Breast epithelium (tissue), 4 donors: ENCODE results near the gene SCML1. TPM values are rescaled to one million over a fixed set of nuclear protein-coding genes. Genes with fewer than 3 reads are reported as not detected.

Experiments
- DNase-seq, 2 donors: peaks; one replicate each; pipeline ENCODE4 v3.0.0-alpha.2; 2019; ENCODE audit warnings: low spot score in 2 of 2
- H3K27ac ChIP-seq, 2 donors: fragments of 200-600 bp; sonication (generic) in 1 of 2; one replicate each; pipeline ENCODE4 v1.5.1; 2016 to 2019; ENCODE audit warnings: mild to moderate bottlenecking in 1 of 2
- H3K27me3 ChIP-seq, 2 donors: fragments of 200-600 bp; sonication (generic) in 1 of 2; one replicate each; pipeline versions ENCODE4 v1.5.1 to v1.6.0; 2017 to 2019; ENCODE audit warnings: control low read depth in 1 of 2, mild to moderate bottlenecking in 1 of 2
- H3K36me3 ChIP-seq: fragments of 200-600 bp; one replicate; pipeline ENCODE4 v1.5.1; 2019
- H3K4me1 ChIP-seq, 2 donors: fragments of 200-600 bp; sonication (generic); one replicate each; pipeline ENCODE4 v1.5.1; 2016 to 2019; ENCODE audit warnings: control low read depth in 1 of 2
- H3K4me3 ChIP-seq, 3 donors: fragments of 200-600 bp; sonication (generic); 1 replicate in 2 of 3; 2 replicates in 1 of 3; pipeline ENCODE4 v1.5.1; 2016 to 2019; ENCODE audit warnings: mild to moderate bottlenecking in 3 of 3, moderate library complexity in 2 of 3
- H3K9me3 ChIP-seq, 2 donors: fragments of 200-600 bp; sonication (generic) in 1 of 2; one replicate each; pipeline ENCODE4 v1.5.1; 2016 to 2019; ENCODE audit warnings: control low read depth in 1 of 2
- POLR2A ChIP-seq: fragments of 450-650 bp; IDR thresholded peaks from one replicate; pipeline ENCODE4 v1.6.1; 2016; ENCODE audit warnings: antibody characterized with exemption, mild to moderate bottlenecking, moderate library complexity
- POLR2AphosphoS5 ChIP-seq, 3 donors: sonication (generic); formaldehyde crosslinking; IDR thresholded peaks; one replicate each; pipeline ENCODE4 v1.6.1; 2017; ENCODE audit warnings: antibody characterized with exemption in 3 of 3
- intact Hi-C: fragments of 100-400 bp; cut with DNase I; formaldehyde crosslinking; loops from one replicate; pipeline ENCODE4 v1.15.1; 2023; ENCODE audit warnings: low total_unique reads
- total RNA-seq, 3 donors: library from RNA; depleted of rRNA; stranded (reverse); fragments of >200 nt; gene quantifications; one replicate each; pipeline ENCODE4 v1.1.0, GENCODE V29; 2016
- TF ChIP-seq, protein P1 (sequence below), 3 donors: fragments of 450-650 bp; IDR thresholded peaks; one replicate each; pipeline ENCODE4 v1.5.1; 2016 to 2017; ENCODE audit warnings: antibody characterized with exemption in 3 of 3, mild to moderate bottlenecking in 3 of 3, moderate library complexity in 3 of 3

Gene SCML1
- total RNA-seq, 3 donors from 2014 or later = 14.4 to 20.0 (median 16.0) TPM

DNA sequence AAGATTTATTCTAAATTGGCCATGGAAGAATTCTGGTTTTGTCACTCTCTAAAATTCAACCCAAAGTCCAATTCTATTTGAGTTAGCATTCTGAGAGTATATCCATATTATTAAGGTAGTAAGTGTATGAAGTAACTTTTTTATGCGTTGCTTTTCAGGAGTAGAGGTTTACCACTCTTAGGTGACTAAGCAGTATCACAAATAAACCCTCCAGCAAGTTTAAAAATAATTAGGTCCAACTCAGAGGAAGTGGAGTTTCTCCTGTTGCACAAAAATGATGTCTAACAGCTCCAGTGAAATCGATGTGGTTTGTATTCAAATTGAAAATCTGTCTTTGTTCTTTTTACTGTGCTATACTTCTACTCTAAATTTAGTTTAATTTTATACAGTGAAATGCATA is 6.6 kb downstream of the SCML1 start:
- intact Hi-C loops = no loop called here
- H3K36me3 ChIP-seq = no peaks in the 10 kb centered on the region
- H3K4me1 ChIP-seq = no peaks in the 10 kb centered on the region
- H3K4me3 ChIP-seq = no peak overlapping the region
- H3K27ac ChIP-seq = no peak overlapping the region
- H3K9me3 ChIP-seq = no peaks in the 10 kb centered on the region
- H3K27me3 ChIP-seq = peaks cover 0 to 29% of the 10 kb centered on the region in 2 donors
- no peak for DNase-seq
- TF ChIP-seq POLR2A (no peak), POLR2AphosphoS5 (IDR thresholded peaks at IDR 0.05) (no peak)
- TF ChIP-seq, protein P1, sequence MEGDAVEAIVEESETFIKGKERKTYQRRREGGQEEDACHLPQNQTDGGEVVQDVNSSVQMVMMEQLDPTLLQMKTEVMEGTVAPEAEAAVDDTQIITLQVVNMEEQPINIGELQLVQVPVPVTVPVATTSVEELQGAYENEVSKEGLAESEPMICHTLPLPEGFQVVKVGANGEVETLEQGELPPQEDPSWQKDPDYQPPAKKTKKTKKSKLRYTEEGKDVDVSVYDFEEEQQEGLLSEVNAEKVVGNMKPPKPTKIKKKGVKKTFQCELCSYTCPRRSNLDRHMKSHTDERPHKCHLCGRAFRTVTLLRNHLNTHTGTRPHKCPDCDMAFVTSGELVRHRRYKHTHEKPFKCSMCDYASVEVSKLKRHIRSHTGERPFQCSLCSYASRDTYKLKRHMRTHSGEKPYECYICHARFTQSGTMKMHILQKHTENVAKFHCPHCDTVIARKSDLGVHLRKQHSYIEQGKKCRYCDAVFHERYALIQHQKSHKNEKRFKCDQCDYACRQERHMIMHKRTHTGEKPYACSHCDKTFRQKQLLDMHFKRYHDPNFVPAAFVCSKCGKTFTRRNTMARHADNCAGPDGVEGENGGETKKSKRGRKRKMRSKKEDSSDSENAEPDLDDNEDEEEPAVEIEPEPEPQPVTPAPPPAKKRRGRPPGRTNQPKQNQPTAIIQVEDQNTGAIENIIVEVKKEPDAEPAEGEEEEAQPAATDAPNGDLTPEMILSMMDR (IDR thresholded peaks at IDR 0.05) = no peak

DNA sequence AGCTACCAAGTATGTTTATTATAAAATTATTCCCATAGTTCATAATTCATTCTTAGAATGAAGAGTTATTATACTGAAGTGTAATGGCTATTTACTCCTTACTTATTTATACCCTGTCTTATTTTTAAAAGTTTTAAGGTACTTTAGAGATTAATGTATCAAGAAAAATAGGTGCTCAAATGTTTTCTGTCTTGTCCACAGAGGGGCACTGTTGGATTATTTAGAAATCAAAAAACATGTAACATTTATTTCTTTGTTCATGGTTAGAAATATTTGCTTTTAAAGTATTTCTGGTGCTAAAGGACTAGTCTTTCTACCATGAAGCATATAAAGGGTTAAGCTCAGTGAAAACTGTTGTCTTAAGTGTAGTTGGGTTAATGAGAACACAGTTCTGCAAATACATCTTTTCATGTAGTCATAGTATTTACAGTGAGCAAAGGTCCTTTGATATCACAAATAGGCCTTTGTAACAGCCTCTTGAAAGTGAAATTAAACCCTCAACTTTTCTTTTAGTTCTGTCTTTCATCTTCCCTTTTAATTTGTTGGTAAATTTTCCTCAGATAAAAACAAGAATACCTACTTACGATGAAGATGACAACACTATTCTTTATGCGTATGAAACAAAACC is 7.7 kb downstream of the SCML1 start:
- no peaks in the 10 kb centered on the region for H3K9me3 ChIP-seq
- H3K27ac ChIP-seq = no peak overlapping the region
- H3K4me1 ChIP-seq = no peaks in the 10 kb centered on the region
- H3K4me3 ChIP-seq = no peak overlapping the region
- TF ChIP-seq POLR2AphosphoS5 (IDR thresholded peaks at IDR 0.05) = no peak
- TF ChIP-seq, protein P1 (IDR thresholded peaks at IDR 0.05) = peak in 2 of 3 donors; percentile 10 to 22
- H3K27me3 ChIP-seq = peaks cover 0 to 32% of the 10 kb centered on the region in 2 donors
- H3K36me3 ChIP-seq = no peaks in the 10 kb centered on the region
- DNase-seq = no peak
- intact Hi-C loops = no loop called here

DNA sequence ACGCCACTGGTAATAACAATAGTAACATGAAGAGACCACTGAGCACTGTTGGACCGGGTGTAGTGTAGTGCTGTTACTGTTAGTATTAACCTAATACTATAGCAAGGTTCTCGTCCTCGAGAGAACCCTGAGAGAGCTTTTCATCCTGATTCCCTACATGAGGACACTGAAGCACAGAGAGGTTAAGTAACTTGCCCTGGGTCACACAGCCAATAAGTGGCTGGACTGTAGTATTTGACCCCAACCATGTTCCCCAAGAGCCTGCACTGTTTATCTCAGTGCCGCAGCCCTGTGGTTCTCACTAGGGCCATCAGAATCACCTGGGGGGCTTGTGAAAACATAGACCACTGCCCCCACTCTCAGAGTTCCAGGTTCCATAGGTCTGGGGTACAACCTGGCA is 10.4 kb downstream of the SCML1 start:
- intact Hi-C loops = no loop called here
- H3K4me3 ChIP-seq = no peak overlapping the region
- no peak for DNase-seq

DNA sequence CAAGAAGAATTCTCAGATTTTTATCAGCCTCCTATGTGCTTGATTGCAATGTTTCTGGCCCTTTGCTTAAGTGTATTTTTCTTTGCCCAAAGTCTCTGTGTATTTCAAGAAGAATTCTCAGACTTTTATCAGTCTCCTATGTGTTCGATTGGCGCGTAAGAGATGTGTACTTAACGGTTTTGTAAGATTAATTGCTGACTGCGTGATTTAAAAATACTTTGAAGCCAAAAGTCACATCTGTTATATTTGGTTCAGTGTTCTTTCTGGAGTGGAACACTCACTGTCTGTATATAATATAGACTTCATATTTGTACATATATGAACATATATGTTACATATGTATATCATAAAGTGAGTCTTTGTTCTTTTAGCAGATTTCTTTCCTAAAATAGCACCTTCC is 11.4 kb downstream of the SCML1 start:
- Histone ChIP-seq H3K27me3 (peaks cover 0 to 31% of the 10 kb centered on the region in 2 donors), H3K27ac (no peak overlapping the region), H3K4me1 (no peaks in the 10 kb centered on the region), H3K4me3 (no peak overlapping the region), H3K9me3 (no peaks in the 10 kb centered on the region), H3K36me3 (no peaks in the 10 kb centered on the region)
- TF ChIP-seq POLR2A (no peak), POLR2AphosphoS5 (IDR thresholded peaks at IDR 0.05) (no peak)
- TF ChIP-seq, protein P1 (IDR thresholded peaks at IDR 0.05) = no peak
- intact Hi-C loops = no loop called here
- DNase-seq = no peak

More for the DNA sequence above, 10.4 kb downstream of the SCML1 start:
- no peaks in the 10 kb centered on the region for H3K4me1 ChIP-seq
- H3K36me3 ChIP-seq = no peaks in the 10 kb centered on the region
- TF ChIP-seq POLR2AphosphoS5 (IDR thresholded peaks at IDR 0.05) (no peak), POLR2A (no peak)
- TF ChIP-seq, protein P1 (IDR thresholded peaks at IDR 0.05) = no peak
- H3K27ac ChIP-seq = no peak overlapping the region
- H3K9me3 ChIP-seq = no peaks in the 10 kb centered on the region
- H3K27me3 ChIP-seq = peaks cover 0 to 31% of the 10 kb centered on the region in 2 donors

DNA sequence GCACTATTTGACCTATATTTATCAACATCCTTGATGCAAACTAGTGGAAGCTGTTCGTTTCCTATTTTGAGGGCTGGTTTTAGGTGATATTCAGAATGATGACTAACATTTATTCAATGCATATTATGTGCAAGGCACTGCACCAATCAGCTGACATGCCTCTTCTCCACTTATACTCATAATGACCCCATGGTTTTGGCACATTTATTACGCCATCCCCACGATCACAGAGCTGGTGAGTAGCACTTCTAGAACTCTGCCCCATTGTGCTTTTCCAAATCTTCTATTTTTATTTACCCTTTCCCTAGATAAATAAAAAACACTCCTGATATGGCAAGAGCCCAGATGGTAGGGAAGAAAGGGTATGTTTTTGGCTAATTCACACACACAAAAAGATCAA is 13.1 kb downstream of the SCML1 start:
- no peak for DNase-seq
- Histone ChIP-seq H3K9me3 (no peaks in the 10 kb centered on the region), H3K27ac (no peak overlapping the region), H3K27me3 (peaks cover 0 to 33% of the 10 kb centered on the region in 2 donors), H3K4me1 (no peaks in the 10 kb centered on the region), H3K36me3 (no peaks in the 10 kb centered on the region), H3K4me3 (no peak overlapping the region)
- intact Hi-C loops = no loop called here
- TF ChIP-seq, protein P1 (IDR thresholded peaks at IDR 0.05) = no peak
- TF ChIP-seq POLR2A (no peak), POLR2AphosphoS5 (IDR thresholded peaks at IDR 0.05) (no peak)
